PC-9 (cell line): Measurements from ENCODE around the gene STX2.

Source experiments
- CTCF ChIP-seq: fragments of 200-600 bp; sonication (generic); conservative IDR thresholded peaks from 2 replicates; pipeline ENCODE4 v1.6.1; 2017; ENCODE audit warnings: mixed run types, antibody characterized with exemption, mild to moderate bottlenecking, moderate library complexity
- EZH2 ChIP-seq: fragments of 200-600 bp; sonication (generic); IDR thresholded peaks from 2 replicates; pipeline ENCODE4 v1.8.0; 2017; ENCODE audit warnings: antibody characterized with exemption, low read depth

- TF ChIP-seq CTCF (no peak), EZH2 (no peak)
Observed at GRCh38 chr12:130830246-130830551, 8.9 kb downstream of the STX2 start.
